Dermis blood vessel endothelial cell (primary cell): ENCODE data around the gene KLHL7. TPM values are rescaled to one million over a fixed set of nuclear protein-coding genes. Genes with fewer than 3 reads are reported as not detected.
"Not testable (repeated sequence)": the region's sequence is repeated elsewhere in the genome, so short reads cannot be mapped to it uniquely, and the experiment has no call there.

ENCODE experiments used
- DNase-seq: peaks from one replicate; pipeline ENCODE4 v3.0.0; 2010
- total RNA-seq: library from RNA; depleted of rRNA; stranded (reverse); fragments of >200 nt; gene quantifications from 2 replicates; pipeline ENCODE4 v1.2.3, GENCODE V29; 2014

The KLHL7 gene
- total RNA-seq, 1 donor from 2014 or later: 24.5 TPM

DNA sequence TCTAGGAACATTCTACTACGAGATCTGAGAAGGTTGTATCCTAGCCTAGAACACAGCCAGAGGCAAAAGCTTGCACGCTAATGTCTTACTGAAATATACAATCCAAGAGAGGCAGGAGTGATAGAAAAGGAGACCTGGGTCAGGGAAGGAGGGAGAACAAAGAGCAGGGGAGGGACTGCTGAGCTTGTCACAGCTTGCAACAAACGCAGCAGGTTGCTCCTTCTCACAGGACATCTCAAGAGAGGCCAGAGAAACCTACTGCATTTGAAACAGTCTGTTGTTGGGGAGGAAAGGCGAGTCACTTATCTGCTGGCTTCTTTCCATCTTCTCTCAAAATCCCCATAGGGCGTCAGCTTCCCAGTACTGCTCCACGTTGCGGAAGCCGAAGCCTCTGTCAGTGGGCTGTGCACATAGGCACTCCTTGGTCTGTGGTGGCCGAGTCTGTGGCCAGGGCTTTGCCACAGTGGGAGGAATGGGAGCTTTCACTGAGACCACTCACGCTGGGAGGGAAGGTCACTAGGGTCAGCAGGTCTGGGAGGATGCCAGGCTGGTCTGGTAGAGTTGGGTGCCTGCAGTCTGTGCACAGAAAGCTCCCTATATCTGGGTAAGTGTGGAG, 115.2 kb downstream of the KLHL7 start:
- peak; percentile 5 for DNase-seq

DNA sequence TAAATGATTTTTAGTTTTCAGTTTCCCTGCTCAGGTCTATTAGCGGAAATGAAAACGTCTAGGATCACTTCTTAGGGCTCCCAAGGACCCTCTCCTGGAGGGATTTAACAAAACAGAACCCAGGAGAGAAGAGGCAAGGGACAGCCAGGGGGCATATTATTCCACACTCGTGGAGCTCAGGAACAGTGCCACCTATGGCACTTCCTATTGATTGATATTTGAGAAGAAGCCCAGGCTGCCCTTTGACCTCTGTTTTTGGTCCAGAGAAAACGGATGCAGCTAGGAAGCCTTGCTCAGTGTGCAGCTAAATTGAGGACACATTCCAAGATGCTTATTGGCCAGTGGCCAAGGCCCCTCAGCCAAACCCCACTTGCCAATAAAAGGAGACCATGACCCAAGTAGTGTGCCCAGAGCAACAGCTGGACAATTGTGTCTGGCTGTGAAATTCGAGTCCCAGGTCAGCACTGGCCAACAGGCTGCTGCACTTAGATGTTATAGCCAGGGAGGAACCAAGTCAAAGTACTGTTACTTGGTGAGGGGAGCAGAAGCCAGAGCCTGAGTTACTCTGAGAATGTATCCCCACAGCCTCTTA, 117.0 kb downstream of the KLHL7 start:
- no peak for DNase-seq

DNA sequence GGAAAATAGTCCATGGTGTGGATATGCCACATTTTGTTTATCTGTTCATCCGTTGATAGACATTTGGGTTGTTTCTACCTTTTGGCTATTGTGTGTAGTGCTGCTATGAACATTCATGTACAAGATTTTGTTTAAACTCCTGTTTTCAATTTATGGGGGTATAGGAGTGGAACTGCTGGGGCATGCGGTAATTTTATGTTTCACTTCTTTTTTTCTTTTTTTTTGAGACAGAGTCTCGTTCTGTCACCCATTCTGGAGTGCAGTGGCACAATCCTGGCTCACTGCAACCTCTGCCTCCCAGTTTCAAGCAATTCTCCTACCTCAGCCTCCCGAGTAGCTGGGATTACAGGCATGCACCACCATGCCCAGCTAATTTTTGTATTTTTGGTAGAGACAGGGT, 118.8 kb downstream of the KLHL7 start:
- DNase-seq: not testable (repeated sequence)

DNA sequence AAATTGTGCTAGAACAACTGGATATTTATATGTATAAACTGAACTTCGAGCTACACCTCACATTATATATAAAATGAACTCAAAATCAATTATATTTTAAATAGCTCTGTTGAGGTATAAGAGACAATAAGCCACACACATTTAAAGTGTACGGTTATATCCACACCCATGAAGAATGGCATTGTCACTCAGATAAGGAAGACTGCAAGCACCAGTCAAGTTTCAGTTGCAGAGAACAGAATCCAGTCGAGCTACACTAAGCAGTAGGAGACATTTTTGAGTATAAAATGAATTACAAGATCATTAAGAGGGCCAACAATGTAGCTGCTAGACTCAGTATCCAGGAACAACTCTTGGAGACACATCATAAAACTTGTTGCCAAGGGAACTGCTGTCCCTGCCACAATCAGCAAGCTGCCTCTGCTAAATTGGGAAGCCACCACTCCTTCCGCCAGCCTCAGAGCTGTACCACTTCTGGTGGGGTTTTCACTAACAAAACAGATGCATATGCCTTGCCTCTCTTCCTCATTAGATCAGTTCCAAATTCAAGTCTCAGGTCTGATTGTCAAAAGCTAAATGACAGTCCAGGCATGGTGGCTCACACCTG, 121.4 kb downstream of the KLHL7 start:
- DNase-seq: no peak

Other genes starting within 250 kb of the KLHL7 start
- gene HYCC1, start 91.7 kb upstream of the KLHL7 start, total RNA-seq: 44.4 and 53.9 TPM in 2 replicates
- 26.2 and 31.5 TPM in 2 replicates for gene NUP42, start 76.3 kb downstream of the KLHL7 start, total RNA-seq
- 0.65 and 0.68 TPM in 2 replicates for gene GPNMB, start 141.0 kb downstream of the KLHL7 start, total RNA-seq
- 57.7 and 72.7 TPM in 2 replicates for gene MALSU1, start 193.6 kb downstream of the KLHL7 start, total RNA-seq